Measurements from ENCODE around the gene NDUFAF2.
A peak's percentile ranks its signal among the peaks of the same experiment; 100 is the strongest.
"Not testable (repeated sequence)": the region's sequence is repeated elsewhere in the genome, so short reads cannot be mapped to it uniquely, and the experiment has no call there.

Gene NDUFAF2

GRCh38 chr5:60944904-60945812 lies at the start of gene NDUFAF2, which contains the start of gene ERCC8:
NDUFAF2 (plus strand) TSS chr5:60945205; CDS start chr5:60945256, 51 bp downstream.
ERCC8 (minus strand) TSS chr5:60945070; CDS start chr5:60945008, 62 bp downstream.
- peak; percentile 95 for DNase-seq (ENCODE audit: low read depth, low spot score)

GRCh38 chr5:60896991-60897390 lies 48.0 kb upstream of the NDUFAF2 start:
- no peak for DNase-seq (ENCODE audit: low read depth, low spot score)

GRCh38 chr5:60903356-60903755 lies 41.6 kb upstream of the NDUFAF2 start:
- DNase-seq (ENCODE audit: low read depth, low spot score), result no peak

- no peak for DNase-seq (ENCODE audit: low read depth, low spot score)
Measured at GRCh38 chr5:60916646-60917045, 28.4 kb upstream of the NDUFAF2 start.

GRCh38 chr5:60918466-60918865 lies 26.5 kb upstream of the NDUFAF2 start:
- DNase-seq (ENCODE audit: low read depth, low spot score), result no peak

GRCh38 chr5:60927450-60927849 lies 17.6 kb upstream of the NDUFAF2 start:
- DNase-seq (ENCODE audit: low read depth, low spot score), result no peak

- DNase-seq (ENCODE audit: low read depth, low spot score), result no peak
Measured at GRCh38 chr5:60929024-60929423, 16.0 kb upstream of the NDUFAF2 start.

GRCh38 chr5:60943624-60944023 lies 1.4 kb upstream of the NDUFAF2 start:
- DNase-seq (ENCODE audit: low read depth, low spot score), result no peak

- DNase-seq (ENCODE audit: low read depth, low spot score), result no peak
Measured at GRCh38 chr5:60945813-60946187, 795 bp downstream of the NDUFAF2 start.

GRCh38 chr5:60948738-60949137 lies 3.7 kb downstream of the NDUFAF2 start:
- DNase-seq (ENCODE audit: low read depth, low spot score), result no peak

GRCh38 chr5:60955239-60955638 lies 10.2 kb downstream of the NDUFAF2 start:
- DNase-seq (ENCODE audit: low read depth, low spot score), result no peak

GRCh38 chr5:60958088-60958487 lies 13.1 kb downstream of the NDUFAF2 start:
- no peak for DNase-seq (ENCODE audit: low read depth, low spot score)

GRCh38 chr5:60958712-60959111 lies 13.7 kb downstream of the NDUFAF2 start:
- DNase-seq (ENCODE audit: low read depth, low spot score), result no peak

GRCh38 chr5:60959156-60959555 lies 14.2 kb downstream of the NDUFAF2 start:
- DNase-seq (ENCODE audit: low read depth, low spot score), result no peak

GRCh38 chr5:60960591-60960990 lies 15.6 kb downstream of the NDUFAF2 start:
- no peak for DNase-seq (ENCODE audit: low read depth, low spot score)

GRCh38 chr5:60961685-60962084 lies 16.7 kb downstream of the NDUFAF2 start:
- no peak for DNase-seq (ENCODE audit: low read depth, low spot score)

- no peak for DNase-seq (ENCODE audit: low read depth, low spot score)
Measured at GRCh38 chr5:60972231-60972630, 27.2 kb downstream of the NDUFAF2 start.

GRCh38 chr5:60977956-60978737 lies 33.1 kb downstream of the NDUFAF2 start:
- DNase-seq (ENCODE audit: low read depth, low spot score), result no peak

- peak; percentile 48 for DNase-seq (ENCODE audit: low read depth, low spot score)
Measured at GRCh38 chr5:60978968-60979367, 34.0 kb downstream of the NDUFAF2 start.

GRCh38 chr5:60980511-60980910 lies 35.5 kb downstream of the NDUFAF2 start:
- no peak for DNase-seq (ENCODE audit: low read depth, low spot score)

GRCh38 chr5:60982127-60982526 lies 37.1 kb downstream of the NDUFAF2 start:
- not testable (repeated sequence) for DNase-seq (ENCODE audit: low read depth, low spot score)

GRCh38 chr5:60989790-60990189 lies 44.8 kb downstream of the NDUFAF2 start:
- no peak for DNase-seq (ENCODE audit: low read depth, low spot score)

- no peak for DNase-seq (ENCODE audit: low read depth, low spot score)
Measured at GRCh38 chr5:60992871-60993270, 47.9 kb downstream of the NDUFAF2 start.
